Measurements from ENCODE around the gene SLC22A5.

DNA sequence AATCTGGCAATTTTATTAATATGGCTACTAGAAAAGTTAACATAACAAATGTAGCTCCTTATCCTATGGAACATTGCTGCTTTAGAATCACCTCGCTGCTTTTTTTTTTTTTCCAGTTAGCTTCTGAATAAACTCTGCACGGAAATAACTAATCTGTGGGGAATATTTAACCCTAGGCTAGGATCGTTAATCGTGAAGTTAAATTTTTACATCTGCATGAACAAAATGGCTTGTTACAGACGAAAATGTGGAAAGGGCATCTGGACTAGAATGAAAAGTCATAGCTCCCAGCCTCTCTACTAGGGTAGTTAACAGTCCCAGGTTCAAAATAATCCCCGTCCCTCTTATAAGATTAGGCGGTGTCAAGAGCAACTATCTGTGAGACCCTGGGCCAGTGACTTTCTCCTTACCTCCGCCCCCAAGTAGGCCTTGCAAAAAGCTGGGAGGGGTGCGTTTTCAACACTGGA lies 470 bp upstream of the SLC22A5 start:
- TF ChIP-seq, protein P1, sequence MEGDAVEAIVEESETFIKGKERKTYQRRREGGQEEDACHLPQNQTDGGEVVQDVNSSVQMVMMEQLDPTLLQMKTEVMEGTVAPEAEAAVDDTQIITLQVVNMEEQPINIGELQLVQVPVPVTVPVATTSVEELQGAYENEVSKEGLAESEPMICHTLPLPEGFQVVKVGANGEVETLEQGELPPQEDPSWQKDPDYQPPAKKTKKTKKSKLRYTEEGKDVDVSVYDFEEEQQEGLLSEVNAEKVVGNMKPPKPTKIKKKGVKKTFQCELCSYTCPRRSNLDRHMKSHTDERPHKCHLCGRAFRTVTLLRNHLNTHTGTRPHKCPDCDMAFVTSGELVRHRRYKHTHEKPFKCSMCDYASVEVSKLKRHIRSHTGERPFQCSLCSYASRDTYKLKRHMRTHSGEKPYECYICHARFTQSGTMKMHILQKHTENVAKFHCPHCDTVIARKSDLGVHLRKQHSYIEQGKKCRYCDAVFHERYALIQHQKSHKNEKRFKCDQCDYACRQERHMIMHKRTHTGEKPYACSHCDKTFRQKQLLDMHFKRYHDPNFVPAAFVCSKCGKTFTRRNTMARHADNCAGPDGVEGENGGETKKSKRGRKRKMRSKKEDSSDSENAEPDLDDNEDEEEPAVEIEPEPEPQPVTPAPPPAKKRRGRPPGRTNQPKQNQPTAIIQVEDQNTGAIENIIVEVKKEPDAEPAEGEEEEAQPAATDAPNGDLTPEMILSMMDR (IDR thresholded peaks at IDR 0.05; ENCODE audit: low read length), result no peak
- no peak for TF ChIP-seq EZH2 (IDR thresholded peaks at IDR 0.05; ENCODE audit: borderline replicate concordance, low read length)

Measured in OCI-LY1 (cell line).